ENCODE measurements around the gene LRRC4C. TPM values are rescaled to one million over a fixed set of nuclear protein-coding genes. Genes with fewer than 3 reads are reported as not detected.

The LRRC4C gene
- total RNA-seq, 1 experiment from 2014 or later: not detected

DNA sequence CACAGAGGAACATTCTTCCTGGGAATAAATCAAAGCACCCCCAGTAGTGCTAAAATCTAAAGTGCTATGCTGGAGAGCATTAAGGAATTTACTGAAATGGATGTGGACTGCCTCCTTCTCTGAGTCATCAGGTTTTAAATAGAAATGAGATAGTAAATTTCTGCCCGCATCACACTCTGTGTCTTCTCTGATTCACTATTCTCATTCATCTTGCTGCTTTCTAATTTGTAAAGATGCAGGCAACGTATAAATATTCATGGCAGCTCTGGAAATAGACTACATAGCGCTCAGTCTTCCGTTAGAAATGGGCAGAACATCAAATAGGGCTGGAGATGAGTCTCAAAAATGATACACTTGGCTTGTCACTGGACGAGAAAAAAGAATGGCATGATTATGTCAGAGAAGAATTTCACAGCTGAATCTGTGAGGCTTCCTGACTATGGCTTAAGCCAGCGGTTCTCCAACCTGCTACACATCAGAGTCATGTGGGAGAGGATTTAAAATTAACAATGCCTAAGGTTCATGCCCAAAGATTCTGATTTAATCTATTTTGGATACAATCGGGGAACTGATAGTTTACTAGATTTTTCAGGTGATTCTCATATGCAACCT is 178.2 kb downstream of the LRRC4C start:
- Mint-ChIP-seq H3K9me3 (ENCODE audit: low read depth, unreplicated experiment) (peaks cover 18% of the 10 kb centered on the region), H3K27ac (ENCODE audit: unreplicated experiment) (no peak overlapping the region), H3K4me3 (ENCODE audit: low read depth, unreplicated experiment) (no peak overlapping the region), H3K27me3 (ENCODE audit: unreplicated experiment) (no peaks in the 10 kb centered on the region), H3K4me1 (ENCODE audit: low read depth, unreplicated experiment) (no peaks in the 10 kb centered on the region), H3K36me3 (ENCODE audit: insufficient read depth, unreplicated experiment) (no peaks in the 10 kb centered on the region)
- no peak for DNase-seq
- intact Hi-C loops (cut with micrococcal nuclease; ENCODE audit: unreplicated experiment): no loop called here
- no TSS peak for BruUV-seq (replicated peaks)
- CTCF ChIA-PET: no interaction called here
- TF ChIP-seq, protein P1, sequence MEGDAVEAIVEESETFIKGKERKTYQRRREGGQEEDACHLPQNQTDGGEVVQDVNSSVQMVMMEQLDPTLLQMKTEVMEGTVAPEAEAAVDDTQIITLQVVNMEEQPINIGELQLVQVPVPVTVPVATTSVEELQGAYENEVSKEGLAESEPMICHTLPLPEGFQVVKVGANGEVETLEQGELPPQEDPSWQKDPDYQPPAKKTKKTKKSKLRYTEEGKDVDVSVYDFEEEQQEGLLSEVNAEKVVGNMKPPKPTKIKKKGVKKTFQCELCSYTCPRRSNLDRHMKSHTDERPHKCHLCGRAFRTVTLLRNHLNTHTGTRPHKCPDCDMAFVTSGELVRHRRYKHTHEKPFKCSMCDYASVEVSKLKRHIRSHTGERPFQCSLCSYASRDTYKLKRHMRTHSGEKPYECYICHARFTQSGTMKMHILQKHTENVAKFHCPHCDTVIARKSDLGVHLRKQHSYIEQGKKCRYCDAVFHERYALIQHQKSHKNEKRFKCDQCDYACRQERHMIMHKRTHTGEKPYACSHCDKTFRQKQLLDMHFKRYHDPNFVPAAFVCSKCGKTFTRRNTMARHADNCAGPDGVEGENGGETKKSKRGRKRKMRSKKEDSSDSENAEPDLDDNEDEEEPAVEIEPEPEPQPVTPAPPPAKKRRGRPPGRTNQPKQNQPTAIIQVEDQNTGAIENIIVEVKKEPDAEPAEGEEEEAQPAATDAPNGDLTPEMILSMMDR (IDR thresholded peaks at IDR 0.05; ENCODE audit: unreplicated experiment): no peak

DNA sequence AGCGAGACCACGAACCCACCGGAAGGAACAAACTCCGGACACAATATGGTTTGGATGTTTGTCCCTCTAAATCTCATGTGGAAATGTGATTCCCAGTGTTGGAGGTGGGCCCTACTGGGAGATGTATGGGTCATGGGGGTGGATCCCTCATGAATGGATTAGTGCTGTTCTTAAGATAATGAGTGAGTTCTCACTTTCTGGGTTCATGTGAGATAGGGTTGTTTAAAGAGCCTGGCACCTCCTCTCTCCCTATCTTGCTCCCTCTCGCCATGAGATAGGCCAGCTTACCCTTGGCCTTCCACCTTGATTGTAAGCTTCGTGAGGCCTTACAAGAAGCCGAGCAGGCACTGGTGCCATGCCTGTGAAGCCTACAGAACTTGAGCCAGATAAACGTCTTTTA is 184.6 kb downstream of the LRRC4C start:
- CTCF ChIA-PET: no interaction called here
- Mint-ChIP-seq H3K27ac (ENCODE audit: unreplicated experiment) (no peak overlapping the region), H3K4me3 (ENCODE audit: low read depth, unreplicated experiment) (no peak overlapping the region), H3K27me3 (ENCODE audit: unreplicated experiment) (no peaks in the 10 kb centered on the region), H3K36me3 (ENCODE audit: insufficient read depth, unreplicated experiment) (no peaks in the 10 kb centered on the region), H3K9me3 (ENCODE audit: low read depth, unreplicated experiment) (peaks cover 18% of the 10 kb centered on the region), H3K4me1 (ENCODE audit: low read depth, unreplicated experiment) (no peaks in the 10 kb centered on the region)
- TF ChIP-seq, protein P1 (IDR thresholded peaks at IDR 0.05; ENCODE audit: unreplicated experiment): no peak
- no peak for DNase-seq
- no TSS peak for BruUV-seq (replicated peaks)
- intact Hi-C loops (cut with micrococcal nuclease; ENCODE audit: unreplicated experiment): no loop called here

DNA sequence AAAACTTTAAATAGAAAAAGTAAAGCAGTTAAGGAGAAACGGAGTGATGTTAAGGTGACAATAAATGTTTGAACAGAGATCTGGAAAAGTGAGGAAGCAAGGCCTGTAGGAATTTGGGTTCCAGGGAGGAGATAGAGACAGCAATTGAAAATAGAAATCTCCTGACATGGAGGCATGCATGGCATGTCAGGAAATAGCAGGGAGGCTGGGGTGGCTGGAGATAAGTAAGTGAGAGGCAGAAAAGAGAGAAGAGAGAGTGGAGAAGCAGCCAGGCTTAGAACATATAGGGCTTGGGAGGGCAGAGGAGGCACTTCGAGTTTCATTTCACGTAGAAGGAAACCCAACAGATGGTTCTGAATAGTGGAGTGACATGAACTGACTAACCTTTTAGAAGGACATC is 185.5 kb downstream of the LRRC4C start:
- TF ChIP-seq, protein P1 (IDR thresholded peaks at IDR 0.05; ENCODE audit: unreplicated experiment): no peak
- BruUV-seq (replicated peaks): no TSS peak
- no peak for DNase-seq
- H3K27ac Mint-ChIP-seq (ENCODE audit: unreplicated experiment): no peak overlapping the region
- CTCF ChIA-PET: no interaction called here
- intact Hi-C loops (cut with micrococcal nuclease; ENCODE audit: unreplicated experiment): no loop called here
- no peaks in the 10 kb centered on the region for H3K27me3 Mint-ChIP-seq (ENCODE audit: unreplicated experiment)
- H3K4me3 Mint-ChIP-seq (ENCODE audit: low read depth, unreplicated experiment): no peak overlapping the region
- no peaks in the 10 kb centered on the region for H3K4me1 Mint-ChIP-seq (ENCODE audit: low read depth, unreplicated experiment)
- no peaks in the 10 kb centered on the region for H3K36me3 Mint-ChIP-seq (ENCODE audit: insufficient read depth, unreplicated experiment)
- peaks cover 18% of the 10 kb centered on the region for H3K9me3 Mint-ChIP-seq (ENCODE audit: low read depth, unreplicated experiment)

DNA sequence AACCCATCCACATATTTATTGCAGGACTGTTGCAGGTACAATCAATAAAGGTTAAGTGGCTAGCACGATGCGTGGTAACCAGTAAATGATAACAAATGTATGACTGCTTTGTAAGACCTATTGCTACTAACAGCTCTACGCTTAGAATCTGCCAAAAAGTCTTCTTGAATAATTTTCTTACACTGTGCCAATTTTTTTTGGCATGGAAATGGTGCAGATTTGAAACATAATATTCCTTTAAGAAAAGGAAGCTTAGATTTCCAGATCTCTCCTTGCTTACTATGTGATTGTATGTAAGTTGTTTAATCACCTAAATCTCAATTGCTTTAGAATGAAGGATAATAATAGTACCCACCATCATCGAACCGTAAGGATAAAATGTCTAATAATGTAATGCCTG is 192.0 kb downstream of the LRRC4C start:
- BruUV-seq (replicated peaks): no TSS peak
- Mint-ChIP-seq H3K36me3 (ENCODE audit: insufficient read depth, unreplicated experiment) (no peaks in the 10 kb centered on the region), H3K27me3 (ENCODE audit: unreplicated experiment) (no peaks in the 10 kb centered on the region), H3K27ac (ENCODE audit: unreplicated experiment) (no peak overlapping the region), H3K4me3 (ENCODE audit: low read depth, unreplicated experiment) (no peak overlapping the region), H3K9me3 (ENCODE audit: low read depth, unreplicated experiment) (peaks cover 11% of the 10 kb centered on the region), H3K4me1 (ENCODE audit: low read depth, unreplicated experiment) (no peaks in the 10 kb centered on the region)
- no peak for DNase-seq
- CTCF ChIA-PET: no interaction called here
- TF ChIP-seq, protein P1 (IDR thresholded peaks at IDR 0.05; ENCODE audit: unreplicated experiment): no peak
- intact Hi-C loops (cut with micrococcal nuclease; ENCODE audit: unreplicated experiment): no loop called here
